IMR-90 (cell line): ENCODE measurements around the gene PKDCC. TPM values are rescaled to one million over a fixed set of nuclear protein-coding genes. Genes with fewer than 3 reads are reported as not detected.

Experiments
- ATAC-seq: fragments of 200-7000 bp; cut with Tn5 transposase; 2 replicates; pipeline ENCODE4 v1.9.1; 2020; ENCODE audit warnings: low read depth, mild to moderate bottlenecking, moderate library complexity
- BruUV-seq: library from RNA; stranded (reverse); fragments of 400-500 nt; replicated peaks from 2 replicates; lab custom pipeline; 2021; lab: Mats Ljungman, UMichigan
- CTCF ChIA-PET: fragments of 300-600 bp; formaldehyde crosslinking; extraction: SDS; loops from one replicate; lab custom pipeline; 2021; ENCODE audit warnings: antibody characterized with exemption; lab: Yijun Ruan, JAX
- POLR2A ChIA-PET: fragments of 300-600 bp; sonication (Branson Sonifier 250); formaldehyde crosslinking; loops from one replicate; lab custom pipeline; 2022; ENCODE audit warnings: antibody characterized with exemption; ENCODE audit not compliant: unreplicated experiment; lab: Charles Lee
- DNase-seq: peaks from one replicate; pipeline ENCODE4 v3.0.0; 2013
- H2AFZ ChIP-seq: replicated peaks from 2 replicates; pipeline ENCODE3; 2013; ENCODE audit warnings: low read length, mild to moderate bottlenecking; ENCODE audit not compliant: poor library complexity
- H2AK5ac ChIP-seq: 2 replicates; pipeline ENCODE4 v1.6.1; 2013; ENCODE audit warnings: low read depth, low read length, inconsistent platforms
- H2AK9ac ChIP-seq: replicated peaks from 2 replicates; pipeline ENCODE3; 2013; ENCODE audit warnings: mild to moderate bottlenecking, low read depth, low read length, moderate library complexity; ENCODE audit not compliant: poor library complexity
- H2BK120ac ChIP-seq: 2 replicates; pipeline ENCODE4 v1.6.1; 2013; ENCODE audit warnings: low read depth, low read length, inconsistent platforms
- H2BK15ac ChIP-seq: 3 replicates; pipeline ENCODE4 v1.6.1; 2013; ENCODE audit warnings: low read depth, low read length, inconsistent platforms
- H2BK20ac ChIP-seq: 2 replicates; pipeline ENCODE4 v1.6.1; 2013; ENCODE audit warnings: low read depth, mild to moderate bottlenecking, inconsistent platforms, low read length, moderate library complexity
- H2BK5ac ChIP-seq: 2 replicates; pipeline ENCODE4 v1.6.1; 2013; ENCODE audit warnings: mild to moderate bottlenecking, low read depth, low read length, inconsistent platforms; ENCODE audit not compliant: poor library complexity, severe bottlenecking
- H3K14ac ChIP-seq: replicated peaks from 2 replicates; pipeline ENCODE4 v1.6.1; 2013; ENCODE audit warnings: low read depth, low read length, inconsistent platforms
- H3K18ac ChIP-seq: 2 replicates; pipeline ENCODE4 v1.6.1; 2013; ENCODE audit warnings: low read depth, low read length, control low read depth
- H3K23ac ChIP-seq: 2 replicates; pipeline ENCODE4 v1.6.1; 2013; ENCODE audit warnings: low read depth, low read length, inconsistent platforms
- H3K27ac ChIP-seq: 2 replicates; pipeline ENCODE4 v1.5.1; 2013; ENCODE audit warnings: mild to moderate bottlenecking, control low read depth, low read length; ENCODE audit not compliant: insufficient read depth
- H3K27me3 ChIP-seq: 2 replicates; pipeline ENCODE4 v1.6.1; 2013; ENCODE audit warnings: low read length; ENCODE audit not compliant: control insufficient read depth, insufficient read depth
- H3K36me3 ChIP-seq: 2 replicates; pipeline ENCODE4 v1.6.1; 2013; ENCODE audit warnings: low read length, mixed read lengths; ENCODE audit not compliant: control insufficient read depth, insufficient read depth
- H3K4ac ChIP-seq: 2 replicates; pipeline ENCODE4 v1.6.1; 2013; ENCODE audit warnings: low read depth, low read length, inconsistent platforms
- H3K4me1 ChIP-seq: 2 replicates; pipeline ENCODE4 v1.6.1; 2013; ENCODE audit warnings: low read length, mixed read lengths; ENCODE audit not compliant: control insufficient read depth, insufficient read depth
- H3K4me2 ChIP-seq: 2 replicates; pipeline ENCODE4 v1.6.1; 2013; ENCODE audit warnings: low read depth, mild to moderate bottlenecking, control low read depth, low read length, moderate library complexity
- H3K4me3 ChIP-seq: 2 replicates; pipeline ENCODE4 v1.5.1; 2013; ENCODE audit warnings: low read depth, mild to moderate bottlenecking, control low read depth, low read length, moderate library complexity; ENCODE audit not compliant: insufficient read depth
- H3K56ac ChIP-seq: 2 replicates; pipeline ENCODE4 v1.6.1; 2013; ENCODE audit warnings: low read length, inconsistent platforms; ENCODE audit not compliant: insufficient read depth; ENCODE audit errors: extremely low read depth
- H3K79me1 ChIP-seq, 2 experiments: 2 replicates each; pipeline ENCODE4 v1.6.1; 2013; ENCODE audit warnings: low read length in 2 of 2, inconsistent platforms in 1 of 2, low read depth in 1 of 2
- H3K9ac ChIP-seq: 2 replicates; pipeline ENCODE4 v1.6.1; 2013; ENCODE audit warnings: low read depth, low read length, control low read depth
- H3K9me1 ChIP-seq: 2 replicates; pipeline ENCODE4 v1.6.1; 2013; ENCODE audit warnings: low read length, inconsistent platforms; ENCODE audit not compliant: insufficient read depth
- H3K9me3 ChIP-seq: 2 replicates; pipeline ENCODE4 v1.6.1; 2013; ENCODE audit warnings: low read length; ENCODE audit not compliant: control insufficient read depth, insufficient read depth
- H4K20me1 ChIP-seq: 2 replicates; pipeline ENCODE4 v1.6.1; 2013; ENCODE audit warnings: low read length, inconsistent platforms; ENCODE audit not compliant: insufficient read depth
- H4K5ac ChIP-seq: 2 replicates; pipeline ENCODE4 v1.6.1; 2013; ENCODE audit warnings: mild to moderate bottlenecking, low read depth, low read length, control low read depth
- H4K8ac ChIP-seq, 2 experiments: 2 replicates each; pipeline ENCODE4 v1.6.1; 2013; ENCODE audit warnings: low read depth in 2 of 2, low read length in 2 of 2, control low read depth in 1 of 2, inconsistent platforms in 1 of 2
- H4K91ac ChIP-seq: 2 replicates; pipeline ENCODE4 v1.6.1; 2013; ENCODE audit warnings: low read depth, low read length, inconsistent platforms; ENCODE audit not compliant: insufficient read depth
- CTCF ChIP-seq: conservative IDR thresholded peaks from 2 replicates; pipeline ENCODE4 v1.5.1; 2012; ENCODE audit warnings: mild to moderate bottlenecking, low read depth, low read length, improper control_type of control experiment
- FOS ChIP-seq: fragments of 150-350 bp; IDR thresholded peaks from 2 replicates; pipeline ENCODE4 v1.6.1; 2016; ENCODE audit warnings: low read depth, low read length
- MAZ ChIP-seq: IDR thresholded peaks from 2 replicates; pipeline ENCODE4 v1.6.1; 2012; ENCODE audit warnings: low read depth, mild to moderate bottlenecking, low read length, improper control_type of control experiment, moderate library complexity, borderline replicate concordance
- MXI1 ChIP-seq: IDR thresholded peaks from 2 replicates; pipeline ENCODE4 v1.6.1; 2012; ENCODE audit warnings: low read depth, mild to moderate bottlenecking, low read length, moderate library complexity, borderline replicate concordance
- RFX5 ChIP-seq: IDR thresholded peaks from 2 replicates; pipeline ENCODE4 v1.8.0; 2012; ENCODE audit warnings: low read depth, mild to moderate bottlenecking, low read length, moderate library complexity
- SMC3 ChIP-seq: fragments of 150-350 bp; IDR thresholded peaks from 2 replicates; pipeline ENCODE4 v1.6.1; 2016; ENCODE audit warnings: low read depth, mild to moderate bottlenecking, antibody characterized with exemption, low read length, moderate library complexity
- USF2 ChIP-seq: fragments of 150-350 bp; IDR thresholded peaks from 2 replicates; pipeline ENCODE4 v1.6.1; 2017; ENCODE audit warnings: mild to moderate bottlenecking, antibody characterized with exemption, low read length, low read depth
- WGBS, 2 experiments: methylation state at CpG; one replicate each; pipeline versions ENCODE4 v1.1.5 to v1.1.7; 2013; ENCODE audit warnings: missing lambda C conversion rate in 2 of 2; ENCODE audit not compliant: insufficient read length in 1 of 2; ENCODE audit errors: extremely low coverage in 2 of 2; 5-methylcytosine and 5-hydroxymethylcytosine counted together
- dilution Hi-C: fragments of 300-500 bp; cut with HindIII; formaldehyde crosslinking; loops from one replicate; pipeline ENCODE4 v1.14.3; 2018; ENCODE audit warnings: low sequenced_read_pairs; ENCODE audit not compliant: unreplicated experiment
- in situ Hi-C: fragments of 300-500 bp; cut with MboI; formaldehyde crosslinking; loops from 3 replicates; pipeline ENCODE4 v1.14.3; 2019; ENCODE audit warnings: low sequenced_read_pairs, inconsistent platforms, mixed read lengths
- intact Hi-C: fragments of 100-400 bp; cut with micrococcal nuclease; formaldehyde crosslinking; loops from 2 replicates; pipeline ENCODE4 v1.10.0; 2022
- polyA plus RNA-seq, 3 experiments: library from polyadenylated mRNA; depleted of rRNA; stranded (reverse); fragments of >200 nt; gene quantifications; 2 replicates each; pipeline ENCODE4 v1.2.3, GENCODE V29; 2012; ENCODE audit warnings: low replicate concordance in 1 of 3
- total RNA-seq: library from RNA; depleted of rRNA; stranded (reverse); fragments of >200 nt; gene quantifications from 2 replicates; pipeline ENCODE4 v1.2.3, GENCODE V29; 2012

Gene PKDCC
- total and polyA plus RNA-seq, 2 of the 4 experiments (the other 2 are of a cell fraction): 55.6 to 95.7 TPM

GRCh38 chr2:42076357-42077225, 28.8 kb downstream of the PKDCC start:
- Histone ChIP-seq H3K27me3 (no peaks in the 10 kb centered on the region), H2BK5ac (no peak overlapping the region), H3K4ac (no peak overlapping the region), H3K79me1 (no peaks in the 10 kb centered on the region), H3K27ac (no peak overlapping the region), H2BK15ac (no peak overlapping the region), H4K20me1 (no peaks in the 10 kb centered on the region), H2BK20ac (no peak overlapping the region), H3K9me3 (0 out of 2 replicates have a peak, but pooled peaks cover 2% of the 10 kb centered on the region), H3K23ac (no peak overlapping the region), H4K91ac (no peak overlapping the region), H3K9me1 (0 out of 2 replicates have a peak, but pooled peaks cover 2% of the 10 kb centered on the region), H3K18ac (no peak overlapping the region), H3K14ac (no peak overlapping the region), H2AFZ (no peak overlapping the region), H4K5ac (no peak overlapping the region), H2AK5ac (no peak overlapping the region), H3K9ac (no peak overlapping the region), H2BK120ac (no peak overlapping the region), H3K4me1 (peaks cover 25% of the 10 kb centered on the region), H3K36me3 (no peaks in the 10 kb centered on the region), H3K4me2 (no peak overlapping the region), H4K8ac (no peak overlapping the region), H2AK9ac (no peak overlapping the region), H3K56ac (no peak overlapping the region), H3K4me3 (no peak overlapping the region)
- POLR2A ChIA-PET: no interaction called here
- intact Hi-C loops (no loop called here), dilution Hi-C loops (loop anchor here (25.0 kb wide), 1 partner anchor 189 kb away; no protein-coding TSS in a partner anchor), in situ Hi-C loops (no loop called here)
- ATAC-seq (no peak), DNase-seq (no peak)
- CTCF ChIA-PET: no interaction called here
- WGBS, 2 experiments: 84% methylated on average over 6 of the region's 10 CpGs; no CpG with 5 or more reads in 1 of the 2 experiments
- no TSS peak for BruUV-seq
- TF ChIP-seq CTCF: no peak
- no peak for TF ChIP-seq MAZ
- no peak for TF ChIP-seq FOS
- no peak for TF ChIP-seq MXI1
- no peak for TF ChIP-seq SMC3
- no peak for TF ChIP-seq RFX5
- no peak for TF ChIP-seq USF2
